ENCODE data around the gene RHBDD1. TPM values are rescaled to one million over a fixed set of nuclear protein-coding genes. Genes with fewer than 3 reads are reported as not detected.

RHBDD1 gene
- total RNA-seq, 1 donor from 2014 or later: 3.7 TPM

DNA sequence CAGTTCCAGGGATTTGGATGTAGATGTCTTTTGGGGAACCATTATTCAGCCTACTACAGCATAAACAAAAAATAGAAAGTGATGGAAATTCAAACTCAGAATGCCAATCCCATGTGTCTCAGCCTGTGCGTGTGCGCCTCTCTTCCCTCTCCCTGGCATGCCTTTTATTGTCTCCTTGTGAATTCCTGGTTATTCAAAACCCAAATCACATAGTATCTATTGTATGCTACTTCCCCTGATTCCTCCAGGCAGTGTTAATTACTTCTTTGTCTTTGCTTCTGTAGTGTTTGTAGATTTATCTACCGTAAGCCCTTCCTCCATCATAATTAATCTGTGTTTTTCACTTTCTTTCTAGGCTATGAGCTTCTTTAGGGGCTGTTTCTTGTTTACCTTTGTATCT is 38.9 kb downstream of the RHBDD1 start:
- Histone ChIP-seq H3K4me3 (no peak overlapping the region), H3K4me1 (no peaks in the 10 kb centered on the region), H3K36me3 (peaks cover 0 to 7% of the 10 kb centered on the region in 2 donors), H3K27me3 (no peaks in the 10 kb centered on the region), H3K27ac (no peak overlapping the region), H3K9me3 (no peaks in the 10 kb centered on the region)
- intact Hi-C loops (cut with DNase I): no loop called here
- TF ChIP-seq, protein P1, sequence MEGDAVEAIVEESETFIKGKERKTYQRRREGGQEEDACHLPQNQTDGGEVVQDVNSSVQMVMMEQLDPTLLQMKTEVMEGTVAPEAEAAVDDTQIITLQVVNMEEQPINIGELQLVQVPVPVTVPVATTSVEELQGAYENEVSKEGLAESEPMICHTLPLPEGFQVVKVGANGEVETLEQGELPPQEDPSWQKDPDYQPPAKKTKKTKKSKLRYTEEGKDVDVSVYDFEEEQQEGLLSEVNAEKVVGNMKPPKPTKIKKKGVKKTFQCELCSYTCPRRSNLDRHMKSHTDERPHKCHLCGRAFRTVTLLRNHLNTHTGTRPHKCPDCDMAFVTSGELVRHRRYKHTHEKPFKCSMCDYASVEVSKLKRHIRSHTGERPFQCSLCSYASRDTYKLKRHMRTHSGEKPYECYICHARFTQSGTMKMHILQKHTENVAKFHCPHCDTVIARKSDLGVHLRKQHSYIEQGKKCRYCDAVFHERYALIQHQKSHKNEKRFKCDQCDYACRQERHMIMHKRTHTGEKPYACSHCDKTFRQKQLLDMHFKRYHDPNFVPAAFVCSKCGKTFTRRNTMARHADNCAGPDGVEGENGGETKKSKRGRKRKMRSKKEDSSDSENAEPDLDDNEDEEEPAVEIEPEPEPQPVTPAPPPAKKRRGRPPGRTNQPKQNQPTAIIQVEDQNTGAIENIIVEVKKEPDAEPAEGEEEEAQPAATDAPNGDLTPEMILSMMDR (IDR thresholded peaks at IDR 0.05): no peak
- no peak for DNase-seq (ENCODE audit: low spot score in 2 of 2)

DNA sequence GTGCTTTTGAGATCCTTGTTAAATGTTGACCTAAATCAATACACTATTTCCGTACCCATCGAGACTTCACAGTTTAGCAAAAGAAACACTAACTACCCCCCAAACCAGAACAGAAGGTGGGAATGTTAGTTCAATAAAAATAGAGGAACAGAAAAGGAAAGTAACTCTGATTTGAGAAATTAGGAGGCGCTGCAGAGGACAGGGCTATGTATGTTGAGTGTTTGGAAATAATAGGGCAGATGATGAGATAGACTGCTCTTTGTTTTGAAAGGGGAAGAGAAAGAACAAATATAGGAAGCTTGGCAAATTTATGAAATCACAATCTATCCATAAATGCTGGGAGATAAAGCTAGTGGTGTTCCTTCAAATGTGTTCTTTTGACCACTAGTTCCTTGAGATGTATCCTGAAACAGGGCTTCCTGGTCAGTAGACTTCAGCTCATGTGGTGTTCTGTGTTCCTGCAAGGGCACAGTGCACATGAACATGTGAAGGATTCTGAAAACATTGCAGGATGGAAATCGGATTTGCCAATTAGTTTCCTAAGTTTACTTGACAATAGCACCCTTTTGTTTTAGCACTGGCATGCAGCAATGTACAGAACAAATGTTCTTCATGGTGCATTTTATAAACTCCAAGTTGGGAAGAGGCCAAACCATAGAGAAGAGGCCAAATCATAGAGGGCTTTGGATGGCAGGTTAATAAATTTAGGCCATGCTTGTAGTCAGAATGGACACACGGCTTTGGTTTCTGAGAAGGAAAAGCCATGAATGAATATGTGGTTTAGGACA is 39.8 kb downstream of the RHBDD1 start:
- TF ChIP-seq, protein P1 (IDR thresholded peaks at IDR 0.05): no peak
- intact Hi-C loops (cut with DNase I): no loop called here
- no peaks in the 10 kb centered on the region for H3K27me3 ChIP-seq
- no peaks in the 10 kb centered on the region for H3K4me1 ChIP-seq
- DNase-seq (ENCODE audit: low spot score in 2 of 2): no peak
- peaks cover 0 to 5% of the 10 kb centered on the region in 2 donors for H3K36me3 ChIP-seq
- H3K27ac ChIP-seq: no peak overlapping the region
- H3K9me3 ChIP-seq: no peaks in the 10 kb centered on the region
- H3K4me3 ChIP-seq: no peak overlapping the region

DNA sequence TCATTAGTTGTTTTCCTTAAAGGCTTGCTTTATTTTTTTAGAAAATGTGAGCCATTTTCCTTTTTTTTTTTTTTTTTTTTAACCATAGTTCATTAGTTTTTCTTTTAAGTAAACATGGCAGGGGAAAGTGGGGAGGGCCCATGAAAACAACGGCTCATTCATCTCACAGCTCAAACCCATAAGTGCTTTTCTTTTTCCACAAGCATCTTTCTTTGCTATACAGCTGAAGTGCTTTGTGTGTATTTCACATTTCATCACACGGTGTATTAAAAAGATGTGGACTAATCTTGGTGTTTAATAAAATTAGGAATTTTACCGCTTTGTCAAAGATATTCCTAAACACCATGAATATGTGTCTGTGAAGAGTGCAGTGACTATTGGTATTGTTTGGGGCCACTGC is 41.6 kb downstream of the RHBDD1 start:
- H3K27me3 ChIP-seq: no peaks in the 10 kb centered on the region
- no peaks in the 10 kb centered on the region for H3K4me1 ChIP-seq
- TF ChIP-seq, protein P1 (IDR thresholded peaks at IDR 0.05): no peak
- peaks cover 0 to 9% of the 10 kb centered on the region in 2 donors for H3K36me3 ChIP-seq
- intact Hi-C loops (cut with DNase I): no loop called here
- no peak overlapping the region for H3K27ac ChIP-seq
- DNase-seq (ENCODE audit: low spot score in 2 of 2): no peak
- no peak overlapping the region for H3K4me3 ChIP-seq
- H3K9me3 ChIP-seq: no peaks in the 10 kb centered on the region

DNA sequence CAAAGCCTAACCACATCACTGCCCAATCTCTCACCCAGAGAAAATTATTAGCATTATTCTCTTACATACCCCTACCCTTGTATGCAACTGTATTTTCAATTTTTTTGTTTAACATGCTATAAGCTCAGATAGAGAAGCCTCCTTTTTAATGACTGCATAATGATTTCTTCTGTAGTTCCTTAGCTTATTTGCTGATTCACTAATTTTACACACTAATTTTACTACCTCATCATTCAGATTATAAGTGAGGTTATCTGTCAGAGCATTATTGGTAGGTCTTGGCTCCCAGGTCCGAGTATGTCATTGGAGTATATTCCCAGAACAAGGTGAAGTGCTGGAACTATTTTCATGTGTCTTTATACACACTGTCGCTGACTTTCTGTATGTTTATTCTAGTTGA is 45.4 kb downstream of the RHBDD1 start:
- intact Hi-C loops (cut with DNase I): no loop called here
- TF ChIP-seq, protein P1 (IDR thresholded peaks at IDR 0.05): no peak
- H3K27ac ChIP-seq: no peak overlapping the region

DNA sequence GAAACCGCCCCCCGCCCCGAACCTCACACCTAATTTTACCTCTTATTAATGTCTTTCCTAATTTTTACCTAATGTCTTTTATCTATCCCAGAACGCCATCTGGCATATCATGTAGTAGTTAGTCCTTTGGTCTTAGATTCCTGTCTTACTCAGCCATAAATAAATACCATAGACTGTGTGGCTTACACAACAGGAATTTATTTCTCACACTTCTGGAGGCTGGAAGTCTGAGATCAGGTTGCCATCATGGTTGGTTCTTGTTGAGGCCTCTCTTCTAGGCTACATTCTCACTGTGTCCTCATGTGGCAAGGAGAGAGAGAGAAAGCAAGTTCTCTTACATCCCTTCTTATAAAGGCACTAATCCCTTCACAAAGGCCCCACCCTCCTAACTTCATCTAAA is 46.8 kb downstream of the RHBDD1 start:
- TF ChIP-seq, protein P1 (IDR thresholded peaks at IDR 0.05): no peak
- Histone ChIP-seq H3K27me3 (no peaks in the 10 kb centered on the region), H3K27ac (no peak overlapping the region), H3K9me3 (no peaks in the 10 kb centered on the region), H3K36me3 (peaks cover 0 to 4% of the 10 kb centered on the region in 2 donors), H3K4me3 (no peak overlapping the region), H3K4me1 (no peaks in the 10 kb centered on the region)
- no peak for DNase-seq (ENCODE audit: low spot score in 2 of 2)
- intact Hi-C loops (cut with DNase I): no loop called here

More for the DNA sequence above, 45.4 kb downstream of the RHBDD1 start:
- Histone ChIP-seq H3K9me3 (no peaks in the 10 kb centered on the region), H3K36me3 (peaks cover 0 to 4% of the 10 kb centered on the region in 2 donors), H3K27me3 (no peaks in the 10 kb centered on the region), H3K4me1 (no peaks in the 10 kb centered on the region), H3K4me3 (no peak overlapping the region)
- DNase-seq (ENCODE audit: low spot score in 2 of 2): no peak

Data from ascending aorta (tissue), 2 donors.